ENCODE data around the gene SHC2.
"Not testable (repeated sequence)": the region's sequence is repeated elsewhere in the genome, so short reads cannot be mapped to it uniquely, and the experiment has no call there.

The SHC2 gene

DNA sequence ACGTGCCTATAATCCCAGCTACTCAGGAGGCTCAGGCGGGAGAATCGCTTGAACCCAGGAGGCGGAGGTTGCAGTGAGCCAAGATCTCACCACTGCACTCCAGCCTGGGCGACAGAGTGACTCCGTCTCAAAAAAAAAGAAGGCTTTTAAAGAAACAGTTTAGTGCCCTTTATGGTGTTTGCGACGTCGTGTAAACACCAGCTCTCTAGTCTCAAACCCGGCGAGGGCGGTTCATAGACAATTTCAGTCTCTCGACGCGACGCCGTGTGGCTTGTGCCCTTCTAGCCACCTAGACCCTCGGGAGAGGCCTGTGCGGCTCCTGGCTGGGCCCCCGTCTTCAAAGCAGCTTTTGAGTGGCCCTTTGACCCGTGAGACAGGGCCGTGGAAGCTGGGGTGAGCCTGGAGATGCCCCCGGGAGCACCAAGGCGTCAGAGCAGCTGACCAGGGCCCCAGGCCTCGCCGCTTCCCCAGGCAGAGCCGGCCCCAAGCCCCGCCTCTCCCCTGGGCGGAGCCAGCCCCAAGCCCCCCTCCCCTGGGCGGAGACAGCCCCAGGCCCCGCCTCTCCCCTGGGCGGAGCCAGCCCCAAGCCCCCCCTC lies 30.4 kb upstream of the SHC2 start:
- DNase-seq (ENCODE audit: low spot score) = no peak

DNA sequence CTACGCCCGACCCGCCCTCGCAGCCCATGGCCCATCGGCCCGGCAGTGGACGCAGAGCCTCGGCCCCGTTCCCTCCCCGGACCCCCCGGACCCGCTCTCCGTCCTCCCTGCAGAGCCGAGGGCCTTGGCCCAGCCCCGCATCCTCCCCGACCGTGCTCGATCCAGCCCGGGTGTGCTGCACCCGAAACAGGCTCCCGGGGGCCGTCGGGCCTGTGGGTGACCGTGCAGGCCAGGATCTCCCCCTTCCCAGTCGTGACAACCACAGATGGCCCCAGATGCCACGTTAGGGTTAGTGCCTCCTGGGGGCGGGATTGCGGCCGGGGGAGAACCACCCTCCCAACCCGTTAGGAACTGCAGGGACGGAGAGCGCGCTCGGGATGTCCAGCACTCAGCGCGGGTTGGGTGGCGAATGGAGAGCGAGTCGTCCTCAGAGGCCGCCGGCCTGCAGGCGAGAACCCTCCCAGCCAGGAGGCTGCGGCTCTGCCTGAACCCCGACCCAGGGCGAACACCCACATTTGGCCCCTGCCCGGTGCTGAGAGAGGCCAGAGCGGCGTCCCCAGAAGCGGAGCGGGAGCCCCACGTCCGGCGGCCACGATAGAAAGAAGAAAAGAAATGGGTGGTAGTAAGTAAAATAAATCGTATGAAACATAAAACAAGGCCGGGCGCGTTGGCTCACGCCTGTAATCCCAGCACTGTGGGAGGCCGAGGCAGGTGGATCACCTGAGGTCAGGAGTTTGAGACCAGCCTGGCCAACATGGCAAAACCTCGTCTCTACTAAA lies 28.8 kb upstream of the SHC2 start:
- peak; percentile 64 for DNase-seq (ENCODE audit: low spot score)

GRCh38 chr19:488505-489417 lies 27.9 kb upstream of the SHC2 start:
- peak; percentile 99 for DNase-seq (ENCODE audit: low spot score)

DNA sequence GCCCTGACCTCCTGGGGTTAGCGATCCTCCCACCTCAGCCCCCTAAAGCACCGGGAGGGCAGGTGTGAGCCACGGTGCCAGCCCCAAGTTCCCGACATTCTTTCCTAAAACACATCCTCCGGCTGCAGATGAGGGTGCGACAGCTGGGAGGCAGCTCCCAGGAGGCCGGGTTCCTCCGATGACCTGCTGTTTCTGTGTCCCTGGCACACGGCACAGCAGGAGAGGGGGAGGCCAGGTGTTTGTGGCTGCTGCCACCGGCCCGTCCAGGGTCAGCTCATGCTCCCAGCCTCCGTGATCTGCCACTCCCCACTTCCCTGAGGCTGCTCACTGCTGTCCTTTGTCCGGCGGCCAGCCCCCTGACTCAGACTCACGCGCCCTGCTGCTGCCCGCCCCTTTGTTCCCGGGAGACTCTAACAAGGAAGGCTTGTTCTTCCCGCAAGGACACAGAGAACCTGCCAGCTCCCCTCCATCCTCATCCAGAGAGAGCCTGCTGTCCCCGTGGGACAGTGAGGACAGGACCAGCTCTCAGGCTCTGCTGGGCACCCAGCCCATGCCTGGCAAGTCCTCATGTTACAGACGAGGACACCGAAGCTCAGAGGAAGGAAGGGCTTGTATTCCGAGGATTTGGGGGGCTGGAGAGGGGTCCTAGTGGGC lies 24.9 kb upstream of the SHC2 start:
- no peak for DNase-seq (ENCODE audit: low spot score)

- no peak for DNase-seq (ENCODE audit: low spot score)
Measured at GRCh38 chr19:485077-485476, 24.2 kb upstream of the SHC2 start.

GRCh38 chr19:484494-484893 lies 23.7 kb upstream of the SHC2 start:
- DNase-seq (ENCODE audit: low spot score) = no peak

- DNase-seq (ENCODE audit: low spot score) = no peak
Measured at GRCh38 chr19:483332-484072, 22.7 kb upstream of the SHC2 start.

- no peak for DNase-seq (ENCODE audit: low spot score)
Measured at GRCh38 chr19:482186-483041, 21.6 kb upstream of the SHC2 start.

- not testable (repeated sequence) for DNase-seq (ENCODE audit: low spot score)
Measured at GRCh38 chr19:481100-481499, 20.3 kb upstream of the SHC2 start.

GRCh38 chr19:480016-480855 lies 19.4 kb upstream of the SHC2 start:
- peak; percentile 89 for DNase-seq (ENCODE audit: low spot score)

DNA sequence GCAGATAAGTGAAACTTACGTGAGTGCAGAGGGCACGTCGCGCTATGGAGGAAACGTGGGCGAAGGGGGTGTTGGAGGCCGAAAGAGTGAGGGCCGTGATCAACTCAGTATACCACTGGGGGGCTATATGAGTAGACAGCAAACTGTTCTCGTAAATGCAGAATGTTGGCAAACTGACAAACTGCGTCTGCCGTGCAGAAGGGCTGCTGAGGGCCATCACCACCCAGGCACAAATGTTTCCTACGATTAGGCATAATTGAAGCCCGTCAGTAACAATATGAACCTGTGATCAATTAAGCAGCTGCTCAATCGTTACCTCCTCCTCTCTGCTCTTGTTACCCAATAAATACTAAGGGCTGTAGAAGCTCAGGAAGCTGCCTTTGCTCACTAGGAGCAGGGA lies 18.1 kb upstream of the SHC2 start:
- no peak for DNase-seq (ENCODE audit: low spot score)

DNA sequence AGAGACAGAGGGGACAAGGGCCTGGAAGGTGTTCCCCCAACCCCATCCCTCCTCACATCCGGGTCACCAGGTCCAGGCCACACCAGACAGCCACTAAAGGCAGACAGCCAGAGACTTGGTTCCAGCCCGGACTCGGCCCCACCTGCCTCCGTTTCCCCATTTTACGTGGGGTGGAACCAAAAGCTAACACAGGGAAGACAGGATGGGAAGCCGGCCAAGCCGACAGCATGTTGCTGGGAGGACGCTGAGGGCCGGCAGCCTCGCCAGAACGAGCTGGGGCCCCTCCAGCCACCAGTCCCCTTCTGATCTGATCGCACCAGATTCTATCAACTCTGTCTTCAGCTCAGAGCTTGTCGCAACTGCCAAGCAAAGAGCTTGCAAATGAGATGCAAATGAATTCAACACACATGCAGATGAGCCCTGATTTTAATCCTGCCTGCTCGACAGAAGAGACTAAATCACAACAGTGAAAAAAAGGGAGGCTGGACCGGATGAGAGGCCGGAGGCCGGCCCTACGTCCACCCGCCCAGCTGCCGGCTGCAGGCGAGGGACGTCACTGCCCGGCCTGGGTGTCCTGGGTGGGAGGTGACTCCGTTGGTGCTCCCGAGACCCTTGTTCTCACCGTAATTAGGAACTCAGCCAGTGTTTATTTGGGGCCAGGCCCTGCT lies 17.5 kb upstream of the SHC2 start:
- no peak for DNase-seq (ENCODE audit: low spot score)

- DNase-seq (ENCODE audit: low spot score) = no peak
Measured at GRCh38 chr19:475360-475759, 14.5 kb upstream of the SHC2 start.

GRCh38 chr19:474126-475078 lies 13.6 kb upstream of the SHC2 start:
- DNase-seq (ENCODE audit: low spot score) = no peak

GRCh38 chr19:472005-472858 lies 11.4 kb upstream of the SHC2 start:
- DNase-seq (ENCODE audit: low spot score) = no peak

GRCh38 chr19:470701-471100 lies 9.9 kb upstream of the SHC2 start:
- no peak for DNase-seq (ENCODE audit: low spot score)

GRCh38 chr19:469833-470232 lies 9.0 kb upstream of the SHC2 start:
- no peak for DNase-seq (ENCODE audit: low spot score)
